ENCODE results near the gene KDM2A.

KDM2A gene

DNA sequence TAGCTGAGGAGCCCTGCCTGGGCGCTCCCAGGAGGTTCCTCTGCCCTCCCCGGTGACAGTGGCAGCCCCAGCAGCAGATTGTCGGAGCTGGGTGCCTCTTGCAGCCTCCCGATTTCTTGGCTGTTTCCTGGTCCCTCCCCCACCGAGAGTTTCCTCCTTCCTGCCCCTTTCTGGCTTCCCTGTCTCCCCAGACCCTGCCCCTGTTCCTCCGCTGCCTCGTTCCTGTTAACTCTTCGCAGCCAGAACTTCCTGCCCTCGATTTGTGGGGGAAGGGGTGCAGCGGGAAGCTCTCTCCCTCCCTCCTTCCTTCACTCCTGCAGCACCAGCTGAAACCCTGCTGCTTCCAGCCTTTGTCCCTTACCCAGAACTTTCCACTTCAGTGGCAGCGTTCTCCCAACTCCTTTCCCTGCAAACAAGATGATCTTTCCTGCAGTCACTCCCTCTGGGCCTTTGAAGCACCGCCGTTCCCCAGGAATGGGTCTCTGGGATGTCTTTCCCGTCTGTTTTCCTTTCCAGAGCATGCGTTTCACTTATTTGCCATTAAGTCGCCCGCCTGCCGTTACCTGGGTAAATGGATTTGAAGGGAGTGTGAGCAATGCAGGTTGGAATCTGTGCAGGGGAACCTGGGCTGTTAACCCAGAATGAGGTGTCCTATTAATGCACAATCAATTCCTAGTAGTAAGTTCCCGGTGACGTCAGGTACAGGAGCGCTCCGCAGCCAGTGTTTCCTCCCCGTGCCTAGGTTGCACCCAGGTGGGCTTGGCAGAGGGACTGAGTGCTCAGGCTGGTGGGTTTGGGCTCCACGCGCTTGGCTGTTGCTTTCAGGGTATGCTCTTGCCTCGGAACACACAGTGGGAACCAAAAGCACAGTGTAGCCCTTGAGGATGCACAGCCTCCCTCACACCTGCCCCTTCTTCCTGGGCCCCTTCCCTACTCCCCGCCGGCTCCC, 151.5 kb downstream of the KDM2A start:
- no peak for DNase-seq (ENCODE audit: low spot score)
- TF ChIP-seq, protein P1, sequence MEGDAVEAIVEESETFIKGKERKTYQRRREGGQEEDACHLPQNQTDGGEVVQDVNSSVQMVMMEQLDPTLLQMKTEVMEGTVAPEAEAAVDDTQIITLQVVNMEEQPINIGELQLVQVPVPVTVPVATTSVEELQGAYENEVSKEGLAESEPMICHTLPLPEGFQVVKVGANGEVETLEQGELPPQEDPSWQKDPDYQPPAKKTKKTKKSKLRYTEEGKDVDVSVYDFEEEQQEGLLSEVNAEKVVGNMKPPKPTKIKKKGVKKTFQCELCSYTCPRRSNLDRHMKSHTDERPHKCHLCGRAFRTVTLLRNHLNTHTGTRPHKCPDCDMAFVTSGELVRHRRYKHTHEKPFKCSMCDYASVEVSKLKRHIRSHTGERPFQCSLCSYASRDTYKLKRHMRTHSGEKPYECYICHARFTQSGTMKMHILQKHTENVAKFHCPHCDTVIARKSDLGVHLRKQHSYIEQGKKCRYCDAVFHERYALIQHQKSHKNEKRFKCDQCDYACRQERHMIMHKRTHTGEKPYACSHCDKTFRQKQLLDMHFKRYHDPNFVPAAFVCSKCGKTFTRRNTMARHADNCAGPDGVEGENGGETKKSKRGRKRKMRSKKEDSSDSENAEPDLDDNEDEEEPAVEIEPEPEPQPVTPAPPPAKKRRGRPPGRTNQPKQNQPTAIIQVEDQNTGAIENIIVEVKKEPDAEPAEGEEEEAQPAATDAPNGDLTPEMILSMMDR (IDR thresholded peaks at IDR 0.05; ENCODE audit: extremely low read depth, insufficient read depth, missing control alignments): no peak
- in situ Hi-C loops (cut with MboI; ENCODE audit: low pct_unique_long_range_greater_than_20kb, low sequenced_read_pairs, unreplicated experiment): no loop called here

DNA sequence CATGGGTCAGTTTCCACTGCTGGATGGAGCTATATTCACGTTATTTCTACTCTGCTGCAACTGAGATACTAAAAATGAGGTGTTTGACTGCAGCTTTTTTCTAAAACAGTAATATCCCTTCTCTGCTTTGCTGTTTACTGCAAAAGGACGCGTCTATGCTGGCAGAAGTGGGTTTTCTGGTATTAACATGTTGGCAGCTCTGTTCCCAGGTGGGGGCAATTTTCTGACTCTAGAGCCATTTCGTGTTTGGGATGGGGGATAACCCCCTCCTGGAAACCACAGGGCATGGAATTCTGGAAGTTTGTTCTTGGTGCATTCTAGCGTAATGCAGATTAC, 152.1 kb downstream of the KDM2A start:
- in situ Hi-C loops (cut with MboI; ENCODE audit: low pct_unique_long_range_greater_than_20kb, low sequenced_read_pairs, unreplicated experiment): no loop called here
- TF ChIP-seq, protein P1 (IDR thresholded peaks at IDR 0.05; ENCODE audit: extremely low read depth, insufficient read depth, missing control alignments): no peak
- no peak for DNase-seq (ENCODE audit: low spot score)

DNA sequence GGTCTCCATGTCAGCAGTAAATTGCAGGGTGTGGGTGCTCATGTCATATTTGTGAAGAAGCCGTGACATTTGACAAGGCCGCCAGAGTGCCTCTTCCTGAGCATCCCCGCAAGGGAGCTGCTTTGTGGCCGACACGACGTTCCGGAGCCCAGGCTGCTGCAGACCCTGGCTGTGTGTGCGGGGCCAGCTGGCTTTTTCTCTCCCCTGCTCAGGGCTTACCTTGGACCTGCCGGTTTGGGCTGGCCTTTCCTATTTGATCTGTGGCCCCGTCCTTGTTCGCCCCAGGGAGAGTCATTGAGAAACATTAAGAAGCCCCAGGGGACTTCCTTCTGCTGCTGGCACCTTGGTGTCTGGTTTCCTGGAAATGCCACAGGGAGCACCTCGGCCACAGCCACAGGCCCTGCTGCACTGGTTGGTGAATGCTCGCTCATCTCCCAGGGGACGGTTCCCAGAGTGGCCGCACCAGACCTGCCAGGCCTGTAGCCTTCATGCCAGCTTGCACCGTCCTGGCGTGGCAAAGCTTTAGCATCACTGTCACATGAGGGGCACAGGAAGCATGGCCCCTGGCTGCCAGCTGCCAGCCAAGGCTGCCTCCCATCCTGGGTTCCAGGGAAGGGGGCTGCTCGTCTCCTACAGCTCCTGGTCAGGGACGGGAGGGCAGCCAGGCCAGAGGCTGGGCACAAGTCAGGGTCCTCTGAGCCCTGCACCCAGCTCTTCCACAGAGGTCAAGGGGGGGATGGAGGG, 152.7 kb downstream of the KDM2A start:
- no peak for DNase-seq (ENCODE audit: low spot score)
- in situ Hi-C loops (cut with MboI; ENCODE audit: low pct_unique_long_range_greater_than_20kb, low sequenced_read_pairs, unreplicated experiment): no loop called here

DNA sequence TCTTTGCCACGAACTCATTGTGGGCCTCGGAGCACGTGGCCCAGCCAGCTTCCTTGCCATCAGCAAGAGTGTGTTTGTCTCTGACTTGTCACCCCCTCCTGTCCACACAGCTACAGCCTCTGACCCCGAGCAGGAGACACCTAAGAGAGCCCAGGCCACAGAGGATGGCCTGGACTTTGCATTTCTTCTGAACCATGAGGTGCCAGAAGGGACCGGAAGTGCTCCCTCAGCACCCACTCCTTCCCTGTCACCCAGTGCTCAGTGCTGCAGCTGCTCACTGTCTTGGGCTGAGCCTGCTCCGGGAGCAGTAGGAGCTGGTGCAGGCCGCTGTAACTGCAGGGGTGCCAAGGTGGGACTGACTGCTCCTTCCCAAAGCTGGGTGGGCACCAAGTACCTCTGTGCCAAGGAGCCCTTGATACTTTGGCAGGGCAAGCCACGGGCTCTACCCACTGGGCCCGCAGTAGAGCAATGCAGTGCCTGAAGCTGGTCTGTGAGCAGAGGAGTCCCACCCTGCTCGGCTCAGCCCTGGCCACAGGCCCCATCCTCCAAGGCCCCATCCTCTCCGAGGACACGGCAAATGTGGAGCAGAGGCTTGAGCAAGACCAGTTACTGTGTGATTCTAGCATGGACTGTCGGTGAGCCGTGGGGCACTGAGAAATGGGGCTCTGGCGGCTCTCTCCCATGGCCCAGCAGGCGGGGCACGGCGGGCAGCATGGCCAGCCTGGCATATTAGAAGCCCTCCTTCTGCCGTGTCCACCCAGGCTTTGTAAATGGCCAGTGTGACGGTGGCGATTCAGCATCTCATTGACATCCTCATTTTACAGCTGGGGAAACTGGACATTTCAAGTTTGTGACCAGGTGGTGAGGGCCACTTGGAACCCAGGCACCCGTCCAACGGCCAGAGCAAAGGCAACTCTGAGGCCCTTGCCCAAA, 153.5 kb downstream of the KDM2A start:
- TF ChIP-seq, protein P1 (IDR thresholded peaks at IDR 0.05; ENCODE audit: extremely low read depth, insufficient read depth, missing control alignments): no peak
- DNase-seq (ENCODE audit: low spot score): no peak
- in situ Hi-C loops (cut with MboI; ENCODE audit: low pct_unique_long_range_greater_than_20kb, low sequenced_read_pairs, unreplicated experiment): no loop called here

More for the DNA sequence above, 152.7 kb downstream of the KDM2A start:
- TF ChIP-seq, protein P1 (IDR thresholded peaks at IDR 0.05; ENCODE audit: extremely low read depth, insufficient read depth, missing control alignments): no peak

DNA sequence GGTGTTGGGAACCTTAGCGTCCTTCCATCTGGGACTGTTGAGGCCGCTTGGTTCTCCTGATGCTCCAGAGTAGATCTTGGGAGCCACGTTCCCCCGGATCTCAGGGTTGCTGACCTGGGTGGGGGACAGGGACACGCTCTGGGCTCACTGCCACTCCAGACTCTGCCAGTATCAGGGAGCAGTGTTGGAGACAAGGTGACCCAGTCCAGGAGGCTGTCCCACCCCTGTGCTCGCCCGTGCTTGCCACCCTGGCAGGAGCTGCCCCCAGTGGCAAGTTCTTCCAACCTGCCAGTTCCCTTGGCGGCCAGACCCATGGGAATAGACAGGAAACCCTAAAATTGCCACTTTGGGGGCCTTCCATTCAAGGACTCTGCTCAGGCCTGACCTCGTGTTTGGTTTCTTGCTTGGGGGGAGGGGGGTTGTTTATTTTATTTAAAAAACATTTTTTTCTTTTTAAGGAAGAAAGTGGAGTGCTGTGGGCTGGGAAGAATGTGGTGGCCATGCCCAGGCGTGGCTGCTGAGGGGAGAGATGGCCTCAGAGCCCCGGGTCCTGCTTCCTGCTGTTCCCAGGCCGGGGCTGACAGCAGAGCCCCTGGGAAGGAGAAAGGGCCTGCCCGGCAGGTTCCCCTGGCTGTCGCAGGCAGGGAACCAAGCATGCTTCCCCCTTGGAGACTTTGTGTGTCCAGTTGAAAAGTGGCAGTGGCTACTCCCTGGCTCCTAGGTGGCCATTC, 154.4 kb downstream of the KDM2A start:
- TF ChIP-seq, protein P1 (IDR thresholded peaks at IDR 0.05; ENCODE audit: extremely low read depth, insufficient read depth, missing control alignments): no peak
- DNase-seq (ENCODE audit: low spot score): no peak
- in situ Hi-C loops (cut with MboI; ENCODE audit: low pct_unique_long_range_greater_than_20kb, low sequenced_read_pairs, unreplicated experiment): no loop called here
